Measurements from ENCODE around the gene CD8B. TPM values are rescaled to one million over a fixed set of nuclear protein-coding genes. Genes with fewer than 3 reads are reported as not detected.

CD8B gene
- total and polyA plus RNA-seq, 2 of the 8 experiments (the other 6 are each of a cell fraction or from before 2014, with no cell fraction given), result 0.35 to 0.63 TPM

DNA sequence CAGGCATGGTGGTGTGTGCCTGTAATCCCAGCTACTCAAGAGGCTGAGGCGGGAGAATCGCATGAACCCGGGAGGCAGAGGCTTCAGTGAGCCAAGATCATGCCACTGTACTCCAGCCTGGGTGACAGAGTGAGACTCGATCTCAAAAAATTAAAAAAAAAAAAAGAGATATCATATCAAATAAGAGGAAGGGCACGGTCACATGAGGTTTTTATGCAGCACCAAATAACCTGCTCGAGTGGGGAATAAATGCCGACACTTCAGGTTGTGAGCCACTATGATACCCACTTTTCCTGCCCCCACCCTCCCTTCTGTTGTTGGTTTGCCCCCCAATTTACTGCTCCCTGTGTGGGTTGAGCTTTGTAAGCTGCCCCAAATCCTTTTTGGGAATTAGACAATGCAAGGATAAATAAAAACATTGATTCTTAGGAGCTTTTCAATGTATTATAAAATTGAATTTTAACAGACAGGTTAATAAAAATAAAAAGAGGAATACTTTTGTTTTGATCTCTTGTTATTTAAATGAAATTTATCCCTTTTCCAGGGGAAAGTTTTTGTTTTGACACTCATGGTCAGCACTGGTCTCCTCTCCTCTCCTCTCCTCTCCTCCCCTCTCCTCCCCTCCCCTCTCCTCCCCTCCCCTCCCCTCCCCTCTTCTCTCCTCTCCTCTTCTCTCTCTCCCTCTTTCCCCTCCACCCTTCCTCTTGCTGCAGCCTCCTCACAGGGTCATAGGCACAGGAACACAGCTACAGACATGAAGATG lies 29.2 kb downstream of the CD8B start (continued):
- no peak for TF ChIP-seq USF2 (IDR thresholded peaks at IDR 0.05; ENCODE audit: low read length)

All from H1 (cell line).